Peyer's patch (tissue), 4 donors: ENCODE results near the gene PRICKLE3.

ENCODE experiments used
- POLR2A ChIP-seq, 2 donors: fragments of 450-650 bp; IDR thresholded peaks; one replicate each; pipeline ENCODE4 v1.5.1; 2017; ENCODE audit warnings: antibody characterized with exemption in 2 of 2, mild to moderate bottlenecking in 2 of 2, moderate library complexity in 2 of 2
- TF ChIP-seq, protein P1 (sequence below), 6 experiments: fragments of 450-650 bp in 4 of 6; fragments of 200-600 bp in 2 of 6; sonication (generic) in 1 of 6; IDR thresholded peaks; one replicate each; pipeline ENCODE4 v1.5.1; 2017 to 2019; ENCODE audit warnings: antibody characterized with exemption in 6 of 6, mild to moderate bottlenecking in 3 of 6, moderate library complexity in 1 of 6

DNA sequence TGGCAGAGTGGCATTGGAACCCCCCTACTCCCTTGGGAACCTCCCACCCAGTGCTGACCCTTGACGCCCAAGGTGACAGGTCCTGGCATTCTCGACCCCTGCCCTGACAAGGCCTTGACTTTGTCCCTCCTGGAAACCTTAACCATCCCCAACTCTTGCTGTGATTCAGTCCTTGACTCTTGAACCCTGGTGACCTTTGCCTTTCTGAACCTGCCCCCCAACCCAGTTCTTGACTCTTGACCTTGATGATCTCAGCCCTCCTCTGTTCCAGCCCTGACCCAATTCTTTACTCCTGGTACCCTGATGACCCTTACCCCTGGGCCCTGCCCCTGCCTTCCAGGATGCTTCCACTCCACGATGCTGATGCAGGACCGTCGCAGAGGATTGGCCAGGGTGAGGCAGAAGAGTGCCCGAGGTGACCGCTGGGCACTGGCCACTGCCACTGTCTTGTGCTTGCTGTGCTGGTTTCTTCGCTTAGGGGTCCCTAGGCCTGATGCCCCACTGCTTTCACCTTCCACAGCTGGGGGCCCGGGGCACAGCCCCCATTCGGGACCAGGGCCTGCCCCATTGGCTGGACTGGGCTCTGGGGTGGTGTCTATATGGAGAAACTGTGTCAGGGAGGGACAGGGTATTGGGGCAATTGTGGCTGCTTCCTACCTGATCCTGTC, 45.3 kb upstream of the PRICKLE3 start:
- TF ChIP-seq, protein P1, sequence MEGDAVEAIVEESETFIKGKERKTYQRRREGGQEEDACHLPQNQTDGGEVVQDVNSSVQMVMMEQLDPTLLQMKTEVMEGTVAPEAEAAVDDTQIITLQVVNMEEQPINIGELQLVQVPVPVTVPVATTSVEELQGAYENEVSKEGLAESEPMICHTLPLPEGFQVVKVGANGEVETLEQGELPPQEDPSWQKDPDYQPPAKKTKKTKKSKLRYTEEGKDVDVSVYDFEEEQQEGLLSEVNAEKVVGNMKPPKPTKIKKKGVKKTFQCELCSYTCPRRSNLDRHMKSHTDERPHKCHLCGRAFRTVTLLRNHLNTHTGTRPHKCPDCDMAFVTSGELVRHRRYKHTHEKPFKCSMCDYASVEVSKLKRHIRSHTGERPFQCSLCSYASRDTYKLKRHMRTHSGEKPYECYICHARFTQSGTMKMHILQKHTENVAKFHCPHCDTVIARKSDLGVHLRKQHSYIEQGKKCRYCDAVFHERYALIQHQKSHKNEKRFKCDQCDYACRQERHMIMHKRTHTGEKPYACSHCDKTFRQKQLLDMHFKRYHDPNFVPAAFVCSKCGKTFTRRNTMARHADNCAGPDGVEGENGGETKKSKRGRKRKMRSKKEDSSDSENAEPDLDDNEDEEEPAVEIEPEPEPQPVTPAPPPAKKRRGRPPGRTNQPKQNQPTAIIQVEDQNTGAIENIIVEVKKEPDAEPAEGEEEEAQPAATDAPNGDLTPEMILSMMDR (IDR thresholded peaks at IDR 0.05) = no peak
- TF ChIP-seq POLR2A (IDR thresholded peaks at IDR 0.05) = no peak
